Measurements from ENCODE around the gene GRIK5.

- TF ChIP-seq CTCF (conservative IDR thresholded peaks at IDR 0.05; ENCODE audit: low read length) (no peak), EZH2phosphoT487 (IDR thresholded peaks at IDR 0.05; ENCODE audit: borderline replicate concordance) (no peak)
These were observed 101.0 kb downstream of the GRIK5 start for GRCh38 chr19:41968751-41969595.
